Breast epithelium (tissue), 4 donors: ENCODE results near the gene NTRK2. TPM values are rescaled to one million over a fixed set of nuclear protein-coding genes. Genes with fewer than 3 reads are reported as not detected.

Experiments used
- DNase-seq, 2 donors: peaks; one replicate each; pipeline ENCODE4 v3.0.0-alpha.2; 2019; ENCODE audit warnings: low spot score in 2 of 2
- H3K27ac ChIP-seq, 2 donors: fragments of 200-600 bp; sonication (generic) in 1 of 2; one replicate each; pipeline ENCODE4 v1.5.1; 2016 to 2019; ENCODE audit warnings: mild to moderate bottlenecking in 1 of 2
- H3K27me3 ChIP-seq, 2 donors: fragments of 200-600 bp; sonication (generic) in 1 of 2; one replicate each; pipeline versions ENCODE4 v1.5.1 to v1.6.0; 2017 to 2019; ENCODE audit warnings: control low read depth in 1 of 2, mild to moderate bottlenecking in 1 of 2
- H3K36me3 ChIP-seq: fragments of 200-600 bp; one replicate; pipeline ENCODE4 v1.5.1; 2019
- H3K4me1 ChIP-seq, 2 donors: fragments of 200-600 bp; sonication (generic); one replicate each; pipeline ENCODE4 v1.5.1; 2016 to 2019; ENCODE audit warnings: control low read depth in 1 of 2
- H3K4me3 ChIP-seq, 3 donors: fragments of 200-600 bp; sonication (generic); 1 replicate in 2 of 3; 2 replicates in 1 of 3; pipeline ENCODE4 v1.5.1; 2016 to 2019; ENCODE audit warnings: mild to moderate bottlenecking in 3 of 3, moderate library complexity in 2 of 3
- H3K9me3 ChIP-seq, 2 donors: fragments of 200-600 bp; sonication (generic) in 1 of 2; one replicate each; pipeline ENCODE4 v1.5.1; 2016 to 2019; ENCODE audit warnings: control low read depth in 1 of 2
- CTCF ChIP-seq, 3 donors: fragments of 450-650 bp; IDR thresholded peaks; one replicate each; pipeline ENCODE4 v1.5.1; 2016 to 2017; ENCODE audit warnings: antibody characterized with exemption in 3 of 3, mild to moderate bottlenecking in 3 of 3, moderate library complexity in 3 of 3
- POLR2A ChIP-seq: fragments of 450-650 bp; IDR thresholded peaks from one replicate; pipeline ENCODE4 v1.6.1; 2016; ENCODE audit warnings: antibody characterized with exemption, mild to moderate bottlenecking, moderate library complexity
- POLR2AphosphoS5 ChIP-seq, 3 donors: sonication (generic); formaldehyde crosslinking; IDR thresholded peaks; one replicate each; pipeline ENCODE4 v1.6.1; 2017; ENCODE audit warnings: antibody characterized with exemption in 3 of 3
- intact Hi-C: fragments of 100-400 bp; cut with DNase I; formaldehyde crosslinking; loops from one replicate; pipeline ENCODE4 v1.15.1; 2023; ENCODE audit warnings: low total_unique reads
- total RNA-seq, 3 donors: library from RNA; depleted of rRNA; stranded (reverse); fragments of >200 nt; gene quantifications; one replicate each; pipeline ENCODE4 v1.1.0, GENCODE V29; 2016

The NTRK2 gene
- total RNA-seq, 3 donors from 2014 or later = 25.9 to 134 (median 112) TPM

DNA sequence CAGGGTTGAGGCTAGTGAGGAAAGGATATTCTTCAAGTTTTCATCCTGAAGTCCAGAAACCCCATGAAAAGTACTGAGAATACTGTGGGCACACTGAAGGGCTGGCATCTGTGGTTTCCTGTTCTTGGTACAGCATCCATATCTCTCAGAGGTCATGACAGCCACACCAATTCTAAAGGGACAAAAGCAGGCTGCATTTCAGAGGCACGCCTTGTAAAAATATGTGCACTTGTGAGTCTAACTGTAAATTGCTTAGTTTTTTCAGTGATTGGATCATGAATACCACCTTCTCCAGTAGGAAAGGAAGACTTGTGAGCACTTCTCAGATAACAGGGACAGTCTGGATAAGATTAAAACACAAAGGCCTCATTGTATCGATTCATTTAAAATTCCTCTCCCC lies 230.9 kb downstream of the NTRK2 start:
- H3K36me3 ChIP-seq = no peaks in the 10 kb centered on the region
- DNase-seq = no peak
- no peaks in the 10 kb centered on the region for H3K9me3 ChIP-seq
- H3K27ac ChIP-seq = no peak overlapping the region
- TF ChIP-seq CTCF (IDR thresholded peaks at IDR 0.05) = no peak
- TF ChIP-seq POLR2AphosphoS5 (IDR thresholded peaks at IDR 0.05) = no peak
- no peak for TF ChIP-seq POLR2A
- no peaks in the 10 kb centered on the region for H3K27me3 ChIP-seq
- intact Hi-C loops = no loop called here
- H3K4me3 ChIP-seq = no peak overlapping the region
- no peaks in the 10 kb centered on the region for H3K4me1 ChIP-seq

DNA sequence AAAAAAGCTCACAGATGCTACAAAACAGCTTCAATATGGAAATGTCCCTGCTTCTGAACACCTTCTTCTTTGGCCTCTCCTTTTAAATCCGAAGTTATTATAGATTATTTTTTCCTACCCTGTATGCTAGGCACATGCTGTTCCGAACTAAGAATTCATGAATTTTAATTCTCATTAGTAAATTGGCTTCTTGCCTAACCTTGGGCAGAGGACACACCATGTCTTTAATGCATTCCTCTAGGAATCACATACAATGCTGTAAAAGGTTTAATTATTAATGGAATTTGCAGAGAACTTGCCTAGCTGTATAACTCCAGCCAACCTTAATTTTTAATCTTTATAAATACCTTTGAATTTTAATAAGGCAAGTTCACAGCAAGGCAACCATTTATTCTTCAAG lies 234.4 kb downstream of the NTRK2 start:
- no peaks in the 10 kb centered on the region for H3K27me3 ChIP-seq
- H3K27ac ChIP-seq = no peak overlapping the region
- H3K4me1 ChIP-seq = no peaks in the 10 kb centered on the region
- H3K36me3 ChIP-seq = no peaks in the 10 kb centered on the region
- H3K4me3 ChIP-seq = no peak overlapping the region
- DNase-seq = no peak
- no peaks in the 10 kb centered on the region for H3K9me3 ChIP-seq
- TF ChIP-seq POLR2AphosphoS5 (IDR thresholded peaks at IDR 0.05) = no peak
- TF ChIP-seq POLR2A = no peak
- TF ChIP-seq CTCF (IDR thresholded peaks at IDR 0.05) = no peak
- intact Hi-C loops = no loop called here

DNA sequence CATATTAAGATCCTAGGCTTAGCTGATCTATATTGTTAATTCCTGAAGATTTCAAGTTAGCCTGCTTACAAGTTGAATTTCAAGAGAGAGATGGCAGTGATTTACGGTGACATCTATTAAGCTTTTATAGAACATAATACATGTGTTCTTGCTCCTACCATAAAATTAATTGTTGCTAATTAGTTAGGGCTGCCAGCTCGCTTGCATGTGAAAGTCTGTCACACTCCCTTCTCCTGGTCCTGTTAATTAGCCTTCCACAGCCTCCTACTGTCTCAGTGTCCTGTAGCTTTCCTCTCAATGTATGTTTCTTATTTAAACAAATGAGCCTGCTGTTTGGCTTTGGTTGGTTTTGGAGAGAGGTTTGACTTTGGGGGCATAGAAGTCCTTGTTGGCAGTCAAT lies 247.2 kb downstream of the NTRK2 start:
- TF ChIP-seq CTCF (IDR thresholded peaks at IDR 0.05) = no peak
- TF ChIP-seq POLR2A = no peak
- no peak for TF ChIP-seq POLR2AphosphoS5 (IDR thresholded peaks at IDR 0.05)
- intact Hi-C loops = no loop called here

GRCh38 chr9:84917366-84918070 lies 248.0 kb downstream of the NTRK2 start:
- no peak for DNase-seq
- no peak for TF ChIP-seq CTCF (IDR thresholded peaks at IDR 0.05)
- TF ChIP-seq POLR2AphosphoS5 (IDR thresholded peaks at IDR 0.05) = no peak
- TF ChIP-seq POLR2A = no peak

More for the DNA sequence above, 247.2 kb downstream of the NTRK2 start:
- Histone ChIP-seq H3K27me3 (no peaks in the 10 kb centered on the region), H3K9me3 (no peaks in the 10 kb centered on the region), H3K4me3 (no peak overlapping the region), H3K36me3 (no peaks in the 10 kb centered on the region), H3K4me1 (no peaks in the 10 kb centered on the region), H3K27ac (no peak overlapping the region)
- no peak for DNase-seq

GRCh38 chr9:84919440-84919839 lies 249.9 kb downstream of the NTRK2 start:
- intact Hi-C loops = no loop called here
- DNase-seq = no peak
- H3K36me3 ChIP-seq = no peaks in the 10 kb centered on the region
- H3K4me1 ChIP-seq = no peaks in the 10 kb centered on the region
- no peaks in the 10 kb centered on the region for H3K9me3 ChIP-seq
- no peak overlapping the region for H3K4me3 ChIP-seq
- H3K27ac ChIP-seq = no peak overlapping the region
- no peaks in the 10 kb centered on the region for H3K27me3 ChIP-seq
- no peak for TF ChIP-seq POLR2AphosphoS5 (IDR thresholded peaks at IDR 0.05)
- no peak for TF ChIP-seq POLR2A
- no peak for TF ChIP-seq CTCF (IDR thresholded peaks at IDR 0.05)

More at GRCh38 chr9:84917366-84918070, 248.0 kb downstream of the NTRK2 start:
- no peak overlapping the region for H3K4me3 ChIP-seq
- H3K9me3 ChIP-seq = no peaks in the 10 kb centered on the region
- no peaks in the 10 kb centered on the region for H3K4me1 ChIP-seq
- intact Hi-C loops = no loop called here
- H3K36me3 ChIP-seq = no peaks in the 10 kb centered on the region
- no peaks in the 10 kb centered on the region for H3K27me3 ChIP-seq
- H3K27ac ChIP-seq = no peak overlapping the region
